ENCODE data around the gene CFAP74.

The CFAP74 gene

GRCh38 chr1:2042830-2043773 is 39.5 kb upstream of the CFAP74 start:
- no peak for DNase-seq

- DNase-seq, result no peak
These were observed 38.3 kb upstream of the CFAP74 start for GRCh38 chr1:2041887-2042286.

DNA sequence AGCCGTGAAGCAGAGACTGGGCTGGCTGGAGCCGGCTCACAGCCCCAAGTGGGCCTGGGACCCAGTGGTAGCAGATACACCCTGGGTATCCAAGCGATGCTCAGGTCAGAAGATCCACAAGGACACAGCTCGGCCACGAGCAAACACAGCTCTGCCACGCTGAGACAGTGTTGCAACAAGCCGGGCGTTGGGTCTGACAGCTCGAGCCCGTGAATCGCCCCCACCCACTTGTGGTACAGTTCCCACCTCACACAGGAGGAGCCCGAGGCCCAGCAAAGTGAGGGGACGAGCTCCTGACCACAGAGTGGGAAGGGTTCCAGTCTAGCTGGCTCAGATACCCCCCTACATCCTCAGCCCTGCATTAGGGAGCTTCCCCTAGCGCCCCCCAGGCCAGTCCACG is 37.7 kb upstream of the CFAP74 start:
- DNase-seq, result no peak

GRCh38 chr1:2039251-2039650 is 35.7 kb upstream of the CFAP74 start:
- DNase-seq, result no peak

GRCh38 chr1:2038229-2038628 is 34.6 kb upstream of the CFAP74 start:
- DNase-seq, result no peak

DNA sequence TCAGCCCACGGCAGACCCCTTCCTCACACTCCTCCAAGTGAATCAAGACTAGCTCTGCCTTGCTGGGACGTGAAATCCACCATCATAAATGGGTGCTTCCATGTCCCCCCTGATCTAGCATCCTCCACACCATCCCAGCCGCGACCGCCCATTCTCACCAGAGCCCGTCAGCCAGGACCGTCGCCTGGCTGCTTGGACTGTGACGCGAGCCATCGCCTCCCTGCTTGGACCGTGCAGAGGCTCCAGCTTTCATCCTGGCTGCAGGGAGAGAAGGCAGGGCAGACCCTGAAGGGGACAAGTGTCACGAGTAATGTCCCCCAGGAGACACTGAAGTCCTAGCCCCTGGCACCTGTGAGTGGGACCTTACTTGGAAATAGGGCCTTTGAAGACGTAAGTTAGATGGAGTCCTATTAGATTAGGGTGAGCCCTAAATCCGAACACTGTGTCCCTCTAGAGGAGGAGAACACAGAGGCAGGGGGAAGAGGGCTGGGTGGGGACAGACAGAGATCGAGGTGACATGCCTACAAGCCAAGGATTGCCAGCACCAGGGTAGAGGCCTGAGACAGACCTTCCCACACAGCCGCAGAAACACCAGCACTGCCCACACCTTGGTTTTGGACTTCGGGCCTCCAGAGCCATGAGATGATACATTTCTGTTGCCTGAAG is 33.9 kb upstream of the CFAP74 start:
- DNase-seq, result no peak

GRCh38 chr1:2036287-2036686 is 32.7 kb upstream of the CFAP74 start:
- no peak for DNase-seq

- no peak for DNase-seq
These were observed 29.6 kb upstream of the CFAP74 start for GRCh38 chr1:2033165-2033564.

DNA sequence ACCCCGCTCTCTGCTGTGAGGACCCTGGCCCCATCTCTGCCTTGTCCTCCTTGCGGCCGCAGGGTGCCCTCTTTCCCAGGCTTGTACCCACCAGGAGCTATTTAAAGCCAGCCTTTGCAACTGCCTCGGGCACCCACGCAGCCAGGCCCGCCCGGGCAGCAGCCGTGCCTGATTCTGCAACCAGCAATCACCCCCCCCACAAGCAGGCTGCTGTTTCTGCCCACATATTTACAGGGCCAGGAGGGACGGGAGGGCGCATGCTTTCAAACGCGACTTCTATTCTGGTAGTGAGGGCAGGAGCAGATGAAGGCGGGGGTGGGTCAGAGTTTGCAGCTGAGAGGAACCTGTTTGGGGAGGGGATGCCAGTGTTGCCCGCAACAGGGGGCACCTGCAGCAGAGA is 29.2 kb upstream of the CFAP74 start:
- no peak for DNase-seq

DNA sequence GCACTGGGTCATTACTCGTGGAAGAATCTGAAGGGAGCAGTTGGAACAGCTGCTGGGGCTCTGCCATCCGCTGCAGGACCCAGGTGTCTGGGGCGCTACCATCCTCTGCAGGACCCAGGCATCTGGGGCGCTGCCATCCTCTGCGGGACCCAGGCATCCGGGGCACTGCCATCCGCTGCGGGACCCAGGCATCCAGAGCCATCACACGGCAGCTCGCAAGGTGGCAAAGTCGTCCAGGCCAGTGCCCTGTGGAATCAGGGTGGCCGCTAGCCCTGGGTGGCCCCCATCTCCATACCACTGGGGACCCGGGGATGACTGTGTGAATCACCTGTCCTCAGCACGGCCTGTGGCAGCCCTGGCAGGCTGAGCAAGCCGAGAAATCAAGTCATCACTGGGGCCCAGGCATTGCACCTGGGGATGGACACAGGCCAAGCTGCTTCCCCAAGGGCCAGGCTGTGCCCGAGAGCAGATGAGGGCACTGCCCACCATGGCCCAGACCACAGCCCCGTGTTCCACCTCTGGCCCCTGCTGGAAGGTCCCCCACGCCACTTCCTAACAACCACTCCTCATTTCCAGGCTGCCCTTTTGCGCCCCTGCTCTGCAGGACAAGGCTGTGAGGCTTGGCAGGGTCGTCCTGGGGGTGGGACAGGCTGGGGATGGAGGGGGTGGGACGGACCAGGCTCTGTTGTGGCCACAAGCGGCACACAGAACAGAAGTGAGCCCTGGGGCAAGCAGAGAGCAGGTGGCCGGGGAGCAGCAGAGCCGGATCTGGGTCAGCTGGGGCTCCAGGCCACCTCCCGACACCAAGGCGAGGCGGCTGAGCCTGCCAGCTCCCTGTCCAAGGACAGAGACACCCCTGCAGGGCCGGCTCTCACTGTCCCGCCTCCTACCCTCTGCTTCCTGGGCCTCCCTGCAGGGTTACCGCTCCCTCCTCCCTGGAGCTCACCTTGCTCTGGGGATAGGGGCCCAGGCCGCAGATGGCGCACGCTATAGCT is 28.3 kb upstream of the CFAP74 start:
- DNase-seq, result no peak

DNA sequence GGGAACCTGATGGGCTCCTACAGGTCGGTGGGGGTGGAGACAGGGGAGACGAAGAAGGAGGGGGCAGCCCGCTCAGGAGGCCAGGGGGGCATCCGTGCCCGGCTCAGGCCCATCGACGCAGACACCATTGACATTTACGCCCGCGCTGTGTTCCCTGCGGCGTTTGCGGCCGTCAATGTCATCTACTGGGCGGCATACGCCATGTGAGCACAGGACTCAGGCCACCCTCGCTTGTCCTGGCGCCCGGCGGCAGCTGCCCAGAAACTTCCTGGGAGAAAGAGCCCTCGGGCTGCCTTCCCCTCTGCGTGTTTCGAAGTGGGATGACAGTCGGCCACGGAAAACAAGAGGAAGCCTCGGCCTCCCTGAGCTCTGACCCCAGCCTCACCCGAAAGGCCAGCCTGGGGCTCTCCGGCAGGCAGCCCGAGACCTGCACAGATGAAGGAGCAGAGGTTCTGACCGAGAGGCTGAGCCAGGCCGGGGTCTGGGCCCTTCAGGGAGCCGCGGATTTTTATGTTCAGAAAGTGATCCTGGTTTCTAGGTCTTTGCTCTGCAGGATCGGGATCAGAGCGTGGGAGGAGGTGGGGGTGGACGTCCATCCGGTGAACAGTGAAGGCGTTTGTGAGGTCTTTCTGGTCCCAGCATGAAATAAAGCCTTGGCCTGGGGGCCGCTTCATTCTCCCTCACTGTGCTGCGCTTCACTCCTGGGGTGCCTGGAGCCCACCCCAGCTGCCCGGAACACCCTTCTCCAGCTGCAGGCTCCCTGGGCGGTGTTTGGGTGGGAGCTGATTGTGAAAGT is 26.7 kb upstream of the CFAP74 start:
- no peak for DNase-seq

- DNase-seq, result no peak
These were observed 26.0 kb upstream of the CFAP74 start for GRCh38 chr1:2029561-2029960.

GRCh38 chr1:2028870-2029560 is 25.4 kb upstream of the CFAP74 start:
- DNase-seq, result no peak

GRCh38 chr1:2027961-2028583 is 24.5 kb upstream of the CFAP74 start:
- no peak for DNase-seq

- no peak for DNase-seq
These were observed 21.9 kb upstream of the CFAP74 start for GRCh38 chr1:2025491-2025981.

- DNase-seq, result no peak
These were observed 21.3 kb upstream of the CFAP74 start for GRCh38 chr1:2024887-2025286.

DNA sequence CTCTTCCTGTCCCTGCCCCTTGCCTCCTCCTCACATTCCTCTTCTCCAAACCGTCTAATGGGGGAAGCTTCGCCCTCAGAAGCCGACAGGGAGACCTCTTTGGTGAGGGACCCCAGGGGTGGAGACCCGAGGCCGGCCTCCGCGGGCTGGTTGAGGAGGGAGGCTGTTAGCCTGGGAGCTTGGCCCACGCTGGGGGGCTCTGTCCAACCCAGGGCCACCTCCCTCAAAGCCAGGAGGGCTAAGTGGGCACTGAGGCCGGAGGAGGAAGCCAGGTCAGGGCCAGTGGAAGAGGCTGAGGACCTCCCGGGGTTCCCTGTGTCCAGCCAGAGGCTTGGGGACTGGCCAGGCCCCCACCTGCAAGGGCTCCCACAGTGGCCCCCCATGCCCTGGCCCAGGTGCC is 20.9 kb upstream of the CFAP74 start:
- DNase-seq, result no peak

GRCh38 chr1:2023187-2023586 is 19.6 kb upstream of the CFAP74 start:
- DNase-seq, result no peak

- no peak for DNase-seq
These were observed 18.6 kb upstream of the CFAP74 start for GRCh38 chr1:2022063-2022770.

DNA sequence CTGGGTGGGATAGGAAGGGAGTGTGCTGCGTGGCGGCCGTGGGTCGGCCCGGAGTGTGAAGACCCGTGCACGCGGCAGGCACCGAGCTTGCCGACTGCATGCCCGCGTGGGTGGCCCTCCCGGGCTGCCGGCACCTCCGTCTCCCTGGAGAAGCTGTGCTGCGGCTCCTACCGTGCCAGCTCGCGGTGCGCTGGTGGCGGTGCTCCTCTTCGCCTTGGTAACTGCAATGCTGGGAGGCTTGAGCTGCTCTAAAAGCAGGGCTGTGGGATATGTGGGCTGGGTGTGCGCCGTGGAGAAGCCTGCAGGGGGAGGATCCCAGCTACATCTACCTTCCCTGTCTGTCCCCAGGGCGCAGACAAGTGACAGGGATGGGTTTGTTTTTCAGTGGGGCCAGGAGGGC is 18.0 kb upstream of the CFAP74 start:
- DNase-seq, result no peak
